ENCODE measurements around the gene ROBO2.

ROBO2 gene

DNA sequence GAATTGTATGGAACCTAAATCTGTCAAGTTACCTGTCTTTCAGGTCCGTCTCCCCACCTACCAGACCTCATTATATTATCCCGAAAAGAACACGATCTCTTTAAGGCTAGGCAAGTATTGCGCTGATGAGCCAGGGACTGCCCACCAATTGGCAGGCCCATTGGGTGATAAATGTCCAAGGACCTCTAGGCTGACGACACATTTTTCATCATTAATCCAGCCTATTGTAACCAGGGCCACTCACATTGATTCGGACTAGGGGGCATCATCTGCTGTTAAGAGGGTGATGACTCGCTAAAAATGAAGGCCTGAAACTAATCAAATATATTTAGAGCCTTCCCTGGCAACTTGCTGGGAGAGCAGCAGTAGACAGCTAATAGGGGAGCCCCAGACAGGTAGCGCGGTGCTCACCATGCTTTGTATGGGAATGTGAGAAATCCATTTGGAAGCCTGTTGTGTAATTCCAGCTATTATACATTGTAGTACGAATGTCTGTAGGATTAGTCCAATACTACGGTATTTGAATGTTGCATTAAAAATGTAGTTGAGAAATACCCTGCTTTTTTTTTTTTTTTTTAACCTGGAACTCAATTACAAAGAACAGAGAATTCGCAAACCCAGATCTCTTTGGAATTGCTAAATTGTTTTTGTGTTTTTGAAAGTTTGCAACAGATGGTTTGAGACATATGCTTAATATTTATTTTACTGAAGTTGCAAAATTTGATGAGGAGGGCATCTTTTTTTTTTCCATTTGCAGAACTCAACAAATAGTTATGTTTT lies 156.1 kb downstream of the ROBO2 start:
- H3K4me1 ChIP-seq (ENCODE audit: control insufficient read depth, insufficient read depth, low read length): no peaks in the 10 kb centered on the region
- H3K36me3 ChIP-seq (ENCODE audit: control insufficient read depth, insufficient read depth, low read length): no peaks in the 10 kb centered on the region
- no peak overlapping the region for H3K4me3 ChIP-seq (ENCODE audit: low read depth, low read length)
- H3K9ac ChIP-seq (ENCODE audit: low read depth, low read length): no peak overlapping the region
- H3K27me3 ChIP-seq (ENCODE audit: control insufficient read depth, insufficient read depth, low read length): no peaks in the 10 kb centered on the region
- H3K9me3 ChIP-seq (ENCODE audit: control insufficient read depth, insufficient read depth, low read length): no peaks in the 10 kb centered on the region

DNA sequence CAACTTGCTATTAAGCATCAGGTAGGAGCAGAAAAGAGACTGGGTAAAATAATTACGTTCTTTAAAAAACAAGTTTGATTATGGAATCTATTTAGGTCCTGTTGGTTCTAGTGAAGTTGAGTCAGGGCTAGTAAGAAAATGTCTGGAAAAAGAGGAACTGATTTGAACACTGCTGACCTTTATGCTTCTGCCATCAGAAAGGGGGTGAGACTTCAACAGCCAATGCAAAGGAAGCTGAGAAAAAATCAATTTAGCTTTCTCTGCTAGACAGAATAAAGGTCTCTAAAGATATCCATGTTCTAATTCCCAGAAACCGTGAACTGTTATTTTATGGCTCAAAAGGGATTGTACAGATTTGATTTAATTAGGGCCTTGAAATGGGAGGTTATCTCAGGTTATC lies 157.5 kb downstream of the ROBO2 start:
- Histone ChIP-seq H3K27me3 (ENCODE audit: control insufficient read depth, insufficient read depth, low read length) (no peaks in the 10 kb centered on the region), H3K9me3 (ENCODE audit: control insufficient read depth, insufficient read depth, low read length) (no peaks in the 10 kb centered on the region), H3K36me3 (ENCODE audit: control insufficient read depth, insufficient read depth, low read length) (no peaks in the 10 kb centered on the region), H3K4me1 (ENCODE audit: control insufficient read depth, insufficient read depth, low read length) (no peaks in the 10 kb centered on the region), H3K9ac (ENCODE audit: low read depth, low read length) (no peak overlapping the region), H3K4me3 (ENCODE audit: low read depth, low read length) (no peak overlapping the region)

DNA sequence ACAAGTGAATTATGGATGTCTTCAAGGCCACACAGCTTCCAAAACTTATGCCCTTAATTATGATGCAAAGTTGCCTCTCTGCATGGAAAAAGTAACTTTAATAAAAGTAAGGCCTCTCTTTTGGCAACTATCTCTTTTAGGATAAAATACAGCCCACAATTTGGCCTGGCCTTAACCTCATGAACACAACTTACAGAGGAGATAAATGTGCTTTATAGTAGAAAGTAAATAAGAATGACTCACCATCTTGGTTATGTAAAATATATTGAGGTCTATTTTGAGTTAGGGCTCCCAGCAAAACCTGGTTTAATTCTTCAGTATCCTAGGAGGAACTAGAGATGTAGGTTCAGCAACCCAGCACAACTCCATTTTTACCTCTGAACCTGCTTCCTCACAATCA lies 164.0 kb downstream of the ROBO2 start:
- Histone ChIP-seq H3K4me1 (ENCODE audit: control insufficient read depth, insufficient read depth, low read length) (peaks cover 3% of the 10 kb centered on the region), H3K4me3 (ENCODE audit: low read depth, low read length) (no peak overlapping the region), H3K9ac (ENCODE audit: low read depth, low read length) (no peak overlapping the region), H3K27me3 (ENCODE audit: control insufficient read depth, insufficient read depth, low read length) (no peaks in the 10 kb centered on the region), H3K36me3 (ENCODE audit: control insufficient read depth, insufficient read depth, low read length) (no peaks in the 10 kb centered on the region), H3K9me3 (ENCODE audit: control insufficient read depth, insufficient read depth, low read length) (no peaks in the 10 kb centered on the region)

GRCh38 chr3:77204788-77205187 lies 164.9 kb downstream of the ROBO2 start:
- Histone ChIP-seq H3K4me3 (ENCODE audit: low read depth, low read length) (no peak overlapping the region), H3K4me1 (ENCODE audit: control insufficient read depth, insufficient read depth, low read length) (peaks cover 3% of the 10 kb centered on the region), H3K36me3 (ENCODE audit: control insufficient read depth, insufficient read depth, low read length) (no peaks in the 10 kb centered on the region), H3K9ac (ENCODE audit: low read depth, low read length) (no peak overlapping the region), H3K27me3 (ENCODE audit: control insufficient read depth, insufficient read depth, low read length) (no peaks in the 10 kb centered on the region), H3K9me3 (ENCODE audit: control insufficient read depth, insufficient read depth, low read length) (no peaks in the 10 kb centered on the region)

DNA sequence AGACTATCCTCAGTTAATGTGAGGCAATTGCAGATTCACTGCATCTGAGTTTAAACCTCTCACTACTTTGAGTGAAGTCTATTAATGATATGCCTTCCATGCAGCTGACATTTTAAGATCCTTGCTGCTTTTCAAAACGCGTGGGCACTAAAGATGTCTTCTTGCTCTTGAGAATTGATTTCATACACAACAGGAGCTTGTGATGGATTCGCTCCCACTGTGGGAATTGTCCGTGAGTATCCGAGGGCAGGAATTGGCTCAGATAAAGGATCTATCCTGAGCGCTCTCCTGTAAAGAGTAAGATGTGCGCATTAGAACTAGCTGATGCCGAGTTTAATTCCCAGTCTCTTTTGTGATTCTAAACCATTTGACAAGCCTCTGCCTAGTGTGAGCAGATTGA lies 167.9 kb downstream of the ROBO2 start:
- Histone ChIP-seq H3K36me3 (ENCODE audit: control insufficient read depth, insufficient read depth, low read length) (no peaks in the 10 kb centered on the region), H3K9me3 (ENCODE audit: control insufficient read depth, insufficient read depth, low read length) (no peaks in the 10 kb centered on the region)

DNA sequence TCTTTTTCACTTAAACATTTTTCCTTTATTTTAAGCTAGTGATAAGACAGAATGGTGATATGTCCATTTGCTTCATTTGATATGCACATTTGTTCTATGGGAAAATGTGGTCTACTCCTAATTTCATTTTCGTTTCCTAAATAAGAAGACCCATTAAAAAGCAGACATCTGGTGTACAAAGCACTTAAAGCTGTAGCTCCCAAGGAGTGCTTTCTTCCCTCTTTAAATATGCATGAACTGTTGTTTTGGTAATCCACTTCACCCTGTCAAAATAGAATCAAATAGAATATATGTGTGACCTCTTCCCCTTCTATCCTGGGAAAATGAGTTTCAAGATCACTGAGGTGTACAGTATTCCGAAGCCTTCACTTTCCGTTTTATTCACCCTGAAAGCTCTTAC lies 182.8 kb downstream of the ROBO2 start:
- H3K4me1 ChIP-seq (ENCODE audit: control insufficient read depth, insufficient read depth, low read length): peaks cover 3% of the 10 kb centered on the region
- no peak overlapping the region for H3K9ac ChIP-seq (ENCODE audit: low read depth, low read length)
- H3K36me3 ChIP-seq (ENCODE audit: control insufficient read depth, insufficient read depth, low read length): no peaks in the 10 kb centered on the region
- no peak overlapping the region for H3K4me3 ChIP-seq (ENCODE audit: low read depth, low read length)
- H3K9me3 ChIP-seq (ENCODE audit: control insufficient read depth, insufficient read depth, low read length): no peaks in the 10 kb centered on the region
- H3K27me3 ChIP-seq (ENCODE audit: control insufficient read depth, insufficient read depth, low read length): no peaks in the 10 kb centered on the region

More for the DNA sequence above, 167.9 kb downstream of the ROBO2 start:
- Histone ChIP-seq H3K4me1 (ENCODE audit: control insufficient read depth, insufficient read depth, low read length) (peaks cover 3% of the 10 kb centered on the region), H3K4me3 (ENCODE audit: low read depth, low read length) (no peak overlapping the region), H3K9ac (ENCODE audit: low read depth, low read length) (no peak overlapping the region), H3K27me3 (ENCODE audit: control insufficient read depth, insufficient read depth, low read length) (no peaks in the 10 kb centered on the region)

- no peaks in the 10 kb centered on the region for H3K9me3 ChIP-seq (ENCODE audit: control insufficient read depth, insufficient read depth, low read length)
- H3K9ac ChIP-seq (ENCODE audit: low read depth, low read length): no peak overlapping the region
- H3K4me3 ChIP-seq (ENCODE audit: low read depth, low read length): no peak overlapping the region
- no peaks in the 10 kb centered on the region for H3K4me1 ChIP-seq (ENCODE audit: control insufficient read depth, insufficient read depth, low read length)
- no peaks in the 10 kb centered on the region for H3K27me3 ChIP-seq (ENCODE audit: control insufficient read depth, insufficient read depth, low read length)
- H3K36me3 ChIP-seq (ENCODE audit: control insufficient read depth, insufficient read depth, low read length): no peaks in the 10 kb centered on the region
Measured at GRCh38 chr3:77227567-77227966, 187.7 kb downstream of the ROBO2 start.

- H3K27me3 ChIP-seq (ENCODE audit: control insufficient read depth, insufficient read depth, low read length): no peaks in the 10 kb centered on the region
- H3K4me3 ChIP-seq (ENCODE audit: low read depth, low read length): no peak overlapping the region
- no peak overlapping the region for H3K9ac ChIP-seq (ENCODE audit: low read depth, low read length)
- no peaks in the 10 kb centered on the region for H3K36me3 ChIP-seq (ENCODE audit: control insufficient read depth, insufficient read depth, low read length)
- no peaks in the 10 kb centered on the region for H3K9me3 ChIP-seq (ENCODE audit: control insufficient read depth, insufficient read depth, low read length)
- no peaks in the 10 kb centered on the region for H3K4me1 ChIP-seq (ENCODE audit: control insufficient read depth, insufficient read depth, low read length)
Measured at GRCh38 chr3:77232557-77232956, 192.7 kb downstream of the ROBO2 start.

DNA sequence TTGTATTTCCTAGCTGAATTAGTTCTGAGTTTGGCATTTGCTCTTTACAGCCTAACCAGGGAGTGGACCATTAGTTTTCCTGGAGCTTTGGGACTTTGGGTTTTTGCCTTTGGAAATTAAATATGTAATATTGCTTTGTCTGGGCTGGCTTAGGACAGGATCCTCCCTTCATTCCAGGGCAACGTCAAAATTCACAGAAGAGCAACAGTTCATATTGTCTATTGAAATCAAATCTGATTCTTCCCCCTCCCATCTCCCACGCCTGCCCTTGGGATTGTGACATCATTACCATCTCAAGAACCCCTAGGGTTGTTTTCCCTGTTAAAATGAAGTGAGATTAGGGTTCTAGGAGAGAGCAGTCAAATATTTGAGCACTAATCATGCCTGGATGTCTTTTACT lies 194.1 kb downstream of the ROBO2 start:
- Histone ChIP-seq H3K36me3 (ENCODE audit: control insufficient read depth, insufficient read depth, low read length) (no peaks in the 10 kb centered on the region), H3K4me1 (ENCODE audit: control insufficient read depth, insufficient read depth, low read length) (no peaks in the 10 kb centered on the region), H3K27me3 (ENCODE audit: control insufficient read depth, insufficient read depth, low read length) (no peaks in the 10 kb centered on the region), H3K4me3 (ENCODE audit: low read depth, low read length) (no peak overlapping the region), H3K9ac (ENCODE audit: low read depth, low read length) (no peak overlapping the region), H3K9me3 (ENCODE audit: control insufficient read depth, insufficient read depth, low read length) (no peaks in the 10 kb centered on the region)

GRCh38 chr3:77236118-77236517 lies 196.2 kb downstream of the ROBO2 start:
- no peak overlapping the region for H3K4me3 ChIP-seq (ENCODE audit: low read depth, low read length)
- H3K36me3 ChIP-seq (ENCODE audit: control insufficient read depth, insufficient read depth, low read length): no peaks in the 10 kb centered on the region
- peaks cover 6% of the 10 kb centered on the region for H3K9me3 ChIP-seq (ENCODE audit: control insufficient read depth, insufficient read depth, low read length)
- no peaks in the 10 kb centered on the region for H3K27me3 ChIP-seq (ENCODE audit: control insufficient read depth, insufficient read depth, low read length)
- no peaks in the 10 kb centered on the region for H3K4me1 ChIP-seq (ENCODE audit: control insufficient read depth, insufficient read depth, low read length)
- H3K9ac ChIP-seq (ENCODE audit: low read depth, low read length): no peak overlapping the region

DNA sequence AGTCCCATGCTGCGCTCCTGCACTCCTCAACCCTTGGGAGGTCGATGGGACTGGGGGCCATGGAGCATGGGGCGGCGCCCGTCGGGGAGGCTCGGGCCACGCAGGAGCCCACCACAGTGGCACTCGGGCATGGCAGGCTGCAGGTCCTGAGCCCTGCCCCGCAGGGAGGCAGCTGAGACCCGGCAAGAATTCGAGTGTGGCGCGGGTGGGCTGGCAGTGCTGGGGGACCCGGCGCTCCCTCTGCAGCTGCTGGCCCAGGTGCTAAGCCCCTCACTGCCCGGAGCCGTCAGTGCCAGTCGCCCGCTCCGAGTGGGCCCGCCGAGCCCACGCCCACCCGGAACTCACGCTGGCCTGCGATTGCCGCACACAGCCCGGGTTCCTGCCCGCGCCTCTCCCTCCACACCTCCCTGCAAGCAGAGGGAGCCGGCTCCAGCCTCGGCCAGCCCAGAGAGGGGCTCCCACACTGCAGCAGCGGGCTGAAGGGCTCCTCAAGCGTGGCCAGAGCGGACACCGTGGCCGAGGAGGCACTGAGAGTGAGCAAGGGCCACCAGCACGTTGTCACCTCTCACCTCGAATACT lies 200.3 kb downstream of the ROBO2 start:
- no peaks in the 10 kb centered on the region for H3K36me3 ChIP-seq (ENCODE audit: control insufficient read depth, insufficient read depth, low read length)
- H3K27me3 ChIP-seq (ENCODE audit: control insufficient read depth, insufficient read depth, low read length): no peaks in the 10 kb centered on the region

GRCh38 chr3:77242371-77242770 lies 202.5 kb downstream of the ROBO2 start:
- Histone ChIP-seq H3K4me3 (ENCODE audit: low read depth, low read length) (no peak overlapping the region), H3K9me3 (ENCODE audit: control insufficient read depth, insufficient read depth, low read length) (peaks cover 6% of the 10 kb centered on the region), H3K4me1 (ENCODE audit: control insufficient read depth, insufficient read depth, low read length) (peaks cover 2% of the 10 kb centered on the region), H3K9ac (ENCODE audit: low read depth, low read length) (no peak overlapping the region), H3K27me3 (ENCODE audit: control insufficient read depth, insufficient read depth, low read length) (no peaks in the 10 kb centered on the region), H3K36me3 (ENCODE audit: control insufficient read depth, insufficient read depth, low read length) (no peaks in the 10 kb centered on the region)

More for the DNA sequence above, 200.3 kb downstream of the ROBO2 start:
- H3K4me1 ChIP-seq (ENCODE audit: control insufficient read depth, insufficient read depth, low read length): no peaks in the 10 kb centered on the region
- H3K9me3 ChIP-seq (ENCODE audit: control insufficient read depth, insufficient read depth, low read length): peaks cover 6% of the 10 kb centered on the region
- H3K4me3 ChIP-seq (ENCODE audit: low read depth, low read length): no peak overlapping the region
- no peak overlapping the region for H3K9ac ChIP-seq (ENCODE audit: low read depth, low read length)

All from iPS-15b (cell line).